ENCODE results near the gene RASL10B.

RASL10B gene

GRCh38 chr17:35788477-35789368, 57.3 kb downstream of the RASL10B start:
- intact Hi-C loops (cut with DNase I) = no loop called here

GRCh38 chr17:35790841-35791240, 59.4 kb downstream of the RASL10B start:
- no peak for DNase-seq
- intact Hi-C loops (cut with DNase I) = no loop called here

More at GRCh38 chr17:35788477-35789368, 57.3 kb downstream of the RASL10B start:
- DNase-seq = no peak

GRCh38 chr17:35791681-35792350, 60.4 kb downstream of the RASL10B start:
- intact Hi-C loops (cut with DNase I) = no loop called here
- DNase-seq = no peak

All from posterior cingulate gyrus (tissue), 11 donors.